Fibroblast of lung (primary cell): ENCODE measurements around the gene GGTLC2.

Experiments
- EZH2 ChIP-seq: IDR thresholded peaks from 2 replicates; pipeline ENCODE4 v1.5.1; 2012; ENCODE audit warnings: low read length, control low read depth, mild to moderate bottlenecking; ENCODE audit errors: missing control alignments
- TF ChIP-seq, protein P1 (sequence below), 2 donors: IDR thresholded peaks in 1 of 2; conservative IDR thresholded peaks in 1 of 2; 1 replicate in 1 of 2; 2 replicates in 1 of 2; pipeline ENCODE4 v1.5.1; 2011 to 2012; ENCODE audit warnings: low read length in 2 of 2, control low read depth in 1 of 2, inconsistent platforms in 1 of 2, low read depth in 1 of 2, mild to moderate bottlenecking in 1 of 2

DNA sequence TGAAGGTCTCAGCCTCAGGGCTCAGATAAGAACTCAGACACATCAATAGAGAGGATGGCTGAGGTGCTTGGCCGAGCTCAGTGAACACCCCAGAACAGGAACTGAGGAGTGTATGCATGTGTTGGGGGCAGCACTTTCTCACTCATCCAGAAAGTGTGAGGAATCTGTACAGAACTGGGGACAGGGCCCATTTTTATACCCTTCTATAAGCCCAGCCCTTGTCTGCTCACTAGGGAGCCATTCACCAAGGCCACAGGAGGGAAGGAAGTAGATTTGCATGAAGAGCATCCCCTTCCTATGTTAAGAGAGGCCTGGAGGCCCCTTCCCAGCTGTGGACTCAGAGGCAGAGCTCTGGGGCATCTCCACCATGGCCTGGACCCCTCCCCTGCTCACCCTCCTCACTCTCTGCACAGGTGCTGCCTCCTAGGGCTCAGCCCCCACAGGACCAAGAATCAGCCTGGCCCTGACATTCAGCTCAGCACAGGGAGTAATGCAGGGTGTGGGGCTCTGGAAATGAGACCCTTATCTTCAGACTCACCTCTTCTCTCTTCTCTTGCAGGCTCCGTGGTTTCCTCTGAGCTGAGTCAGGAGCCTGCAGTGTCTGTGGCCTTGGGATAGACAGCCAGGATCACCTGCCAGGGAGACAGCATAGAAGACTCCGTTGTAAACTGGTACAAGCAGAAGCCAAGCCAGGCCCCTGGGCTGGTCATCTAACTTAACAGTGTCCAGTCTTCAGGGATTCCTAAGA is 39.9 kb upstream of the GGTLC2 start:
- TF ChIP-seq, protein P1, sequence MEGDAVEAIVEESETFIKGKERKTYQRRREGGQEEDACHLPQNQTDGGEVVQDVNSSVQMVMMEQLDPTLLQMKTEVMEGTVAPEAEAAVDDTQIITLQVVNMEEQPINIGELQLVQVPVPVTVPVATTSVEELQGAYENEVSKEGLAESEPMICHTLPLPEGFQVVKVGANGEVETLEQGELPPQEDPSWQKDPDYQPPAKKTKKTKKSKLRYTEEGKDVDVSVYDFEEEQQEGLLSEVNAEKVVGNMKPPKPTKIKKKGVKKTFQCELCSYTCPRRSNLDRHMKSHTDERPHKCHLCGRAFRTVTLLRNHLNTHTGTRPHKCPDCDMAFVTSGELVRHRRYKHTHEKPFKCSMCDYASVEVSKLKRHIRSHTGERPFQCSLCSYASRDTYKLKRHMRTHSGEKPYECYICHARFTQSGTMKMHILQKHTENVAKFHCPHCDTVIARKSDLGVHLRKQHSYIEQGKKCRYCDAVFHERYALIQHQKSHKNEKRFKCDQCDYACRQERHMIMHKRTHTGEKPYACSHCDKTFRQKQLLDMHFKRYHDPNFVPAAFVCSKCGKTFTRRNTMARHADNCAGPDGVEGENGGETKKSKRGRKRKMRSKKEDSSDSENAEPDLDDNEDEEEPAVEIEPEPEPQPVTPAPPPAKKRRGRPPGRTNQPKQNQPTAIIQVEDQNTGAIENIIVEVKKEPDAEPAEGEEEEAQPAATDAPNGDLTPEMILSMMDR (conservative IDR thresholded peaks at IDR 0.05 in 1 of 2, IDR thresholded peaks at IDR 0.05 in 1 of 2; ENCODE audit: low read depth in 1 of 2, low read length in 2 of 2) = no peak
- TF ChIP-seq EZH2 = no peak
